GM19328 (cell line): Measurements from ENCODE around the gene NAPEPLD.
"Not testable (repeated sequence)": the region's sequence is repeated elsewhere in the genome, so short reads cannot be mapped to it uniquely, and the experiment has no call there.

Source experiments
- ATAC-seq: cut with Tn5 transposase; IDR thresholded peaks from one replicate; pipeline ENCODE4 v1.9.1; 2021; ENCODE audit warnings: mild to moderate bottlenecking, moderate library complexity; ENCODE audit not compliant: unreplicated experiment

NAPEPLD gene

DNA sequence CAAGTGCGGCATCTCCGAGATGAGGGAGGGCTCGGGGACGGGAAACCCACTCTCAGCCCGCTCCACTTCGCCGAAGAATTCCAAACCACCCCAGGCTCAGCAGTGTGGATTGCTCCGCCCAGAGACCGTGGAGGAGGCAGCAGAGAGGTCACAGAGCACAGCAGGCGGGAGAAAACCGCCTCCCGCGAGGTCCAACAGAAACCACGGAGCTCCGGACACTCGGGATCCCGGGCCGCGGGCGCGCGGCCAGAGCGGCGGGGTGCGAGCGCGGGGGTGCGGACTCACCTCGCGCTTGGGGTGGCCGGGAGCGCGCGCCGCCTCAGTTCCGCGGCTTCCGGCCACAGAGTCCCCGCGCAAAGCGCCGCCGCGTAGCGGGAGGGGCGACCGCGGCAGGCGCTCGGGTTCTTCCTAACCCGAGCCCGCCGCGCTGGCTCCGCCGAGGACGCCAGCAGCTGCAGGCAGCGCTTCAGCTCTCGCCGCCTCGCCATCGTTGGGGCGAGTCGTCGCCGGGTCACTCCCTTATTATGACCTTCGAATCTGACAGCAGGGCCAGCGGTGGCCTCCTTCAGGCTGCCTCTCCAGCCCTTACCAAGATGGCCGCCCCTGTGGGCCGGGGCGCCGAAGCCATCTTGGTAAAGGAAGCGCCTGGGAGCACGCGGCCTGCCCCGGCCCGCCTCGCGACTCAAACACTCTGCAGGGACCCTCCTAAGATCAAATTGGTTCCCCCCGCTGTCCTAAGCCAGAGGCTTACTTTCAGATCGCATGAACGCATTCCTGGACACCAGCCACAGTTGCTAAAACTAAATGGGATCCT, at the start of gene NAPEPLD:
Gene NAPEPLD, minus strand, starts transcription at position 106 of the 814 bp plus-strand sequence. CDS start 20,323 bp downstream, outside the sequence.
- peak; percentile 79 for ATAC-seq

DNA sequence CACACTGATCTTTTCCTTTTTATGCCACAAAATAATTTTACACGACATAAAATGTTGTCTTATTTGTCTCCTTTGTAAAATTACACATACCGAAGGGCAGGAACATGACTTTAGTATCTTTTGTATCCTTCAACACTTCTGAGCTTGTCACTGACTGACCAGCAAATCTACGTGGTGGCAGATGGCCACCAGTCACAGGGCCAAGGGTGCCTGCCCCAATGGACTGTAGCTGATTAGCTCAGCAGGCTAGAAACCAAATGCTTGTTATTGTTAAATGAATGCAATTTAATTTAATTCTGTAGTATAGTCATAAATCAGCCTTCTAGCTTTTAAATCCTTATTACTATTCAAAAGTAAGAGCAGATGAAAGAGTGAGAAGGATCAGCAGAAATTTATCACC, 49.2 kb upstream of the NAPEPLD start:
- not testable (repeated sequence) for ATAC-seq

- not testable (repeated sequence) for ATAC-seq
Measured at GRCh38 chr7:103195364-103195763, 46.5 kb upstream of the NAPEPLD start.

- not testable (repeated sequence) for ATAC-seq
Measured at GRCh38 chr7:103172415-103173146, 23.7 kb upstream of the NAPEPLD start.

DNA sequence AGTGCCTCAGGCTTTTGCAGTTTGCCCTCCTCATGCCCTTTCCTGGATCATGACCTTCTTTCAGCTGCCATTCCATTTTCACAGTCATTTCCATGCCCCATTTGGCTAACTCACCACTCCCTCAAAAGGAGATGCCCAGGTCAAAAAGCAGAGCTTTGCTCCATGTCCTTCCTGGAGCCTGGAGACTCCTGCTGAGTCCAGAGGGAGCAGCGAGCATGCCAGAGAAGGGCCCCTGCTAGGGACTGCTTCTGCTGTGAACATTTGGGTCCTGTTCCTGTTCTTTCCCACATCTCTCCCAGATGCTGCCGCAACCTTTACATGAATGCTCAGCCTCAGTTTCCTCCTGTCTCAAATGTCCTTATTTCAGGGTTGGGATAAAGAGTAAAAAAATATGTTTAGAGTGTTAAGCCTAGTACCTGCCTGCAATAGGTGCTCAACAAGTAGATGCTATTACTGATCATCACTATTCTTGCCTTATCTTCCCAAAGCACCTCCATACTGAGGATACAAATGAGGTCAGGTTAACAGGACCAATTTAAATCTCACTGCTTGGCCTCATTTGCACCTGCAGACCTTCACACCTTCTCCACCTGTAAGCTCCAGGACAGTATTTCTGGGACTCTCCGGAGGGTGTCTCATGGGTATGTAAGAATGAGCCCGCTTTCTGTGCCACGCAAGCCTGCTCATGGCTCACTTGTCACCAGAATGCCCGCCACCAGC, 23.0 kb upstream of the NAPEPLD start:
- not testable (repeated sequence) for ATAC-seq

DNA sequence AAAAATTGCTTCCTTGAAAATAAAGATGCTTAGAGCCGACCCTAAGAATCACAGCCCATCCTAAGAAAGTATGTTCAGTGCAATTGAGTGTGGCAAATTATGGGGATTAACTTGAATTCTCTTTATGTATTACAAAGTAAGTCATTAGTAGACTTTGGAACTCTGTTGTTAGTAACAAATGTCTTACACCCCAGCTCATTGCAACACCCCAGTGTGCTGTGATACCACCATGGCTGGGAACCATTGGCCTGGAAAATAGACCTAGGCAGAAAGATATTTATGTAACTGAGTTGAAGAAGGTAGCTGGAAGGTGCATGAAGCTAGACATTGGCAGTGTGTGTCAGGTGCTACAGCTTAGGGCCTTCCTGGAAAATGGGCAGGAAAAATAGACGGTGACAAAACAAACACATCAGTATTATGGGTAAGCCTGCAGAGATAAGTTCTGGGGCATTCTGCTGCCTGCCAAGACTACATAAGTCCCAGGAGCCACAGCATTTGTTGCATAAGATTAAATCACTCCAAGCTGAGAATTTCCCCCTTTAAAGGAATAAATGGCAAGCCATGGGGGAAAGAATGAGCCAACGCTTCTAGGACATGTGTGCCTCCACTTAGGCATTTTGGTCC, 18.1 kb upstream of the NAPEPLD start:
- not testable (repeated sequence) for ATAC-seq

DNA sequence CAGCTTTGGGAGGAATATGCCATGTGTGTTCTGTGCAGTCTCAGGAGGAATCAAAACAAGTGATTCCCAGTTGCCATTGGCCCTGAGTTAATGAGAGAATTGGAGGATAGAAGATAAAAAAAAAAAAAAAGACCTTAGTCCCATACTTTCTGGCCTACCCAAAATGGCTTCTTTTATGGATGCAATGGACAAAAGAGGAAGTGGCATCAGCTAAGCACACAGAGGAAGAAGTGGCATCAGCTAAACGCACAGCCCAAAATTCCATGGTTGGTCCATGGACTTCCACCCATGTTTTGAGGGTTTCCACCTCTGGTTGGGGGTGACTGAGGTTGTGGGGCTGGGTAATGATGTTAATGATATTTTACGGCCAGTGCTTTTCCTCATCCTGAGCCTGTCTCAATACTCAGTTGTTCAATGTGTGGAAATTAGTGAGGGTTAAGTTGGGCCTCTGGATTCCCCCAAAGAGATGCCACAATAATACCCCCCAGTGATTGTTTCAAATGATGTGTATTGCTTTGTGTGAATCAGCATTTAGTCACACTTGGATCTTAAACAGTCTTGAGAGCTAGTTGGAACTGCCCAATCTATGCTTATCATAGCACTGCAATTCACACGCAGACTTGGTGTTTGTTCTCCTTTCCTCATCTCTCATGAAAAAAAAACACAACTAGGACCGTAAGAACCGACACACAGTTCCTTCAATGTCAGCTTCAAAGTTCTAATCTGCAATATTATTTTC, 14.4 kb upstream of the NAPEPLD start:
- ATAC-seq, result not testable (repeated sequence)

GRCh38 chr7:103162641-103163040, 13.7 kb upstream of the NAPEPLD start:
- not testable (repeated sequence) for ATAC-seq

- not testable (repeated sequence) for ATAC-seq
Measured at GRCh38 chr7:103161998-103162616, 13.2 kb upstream of the NAPEPLD start.

DNA sequence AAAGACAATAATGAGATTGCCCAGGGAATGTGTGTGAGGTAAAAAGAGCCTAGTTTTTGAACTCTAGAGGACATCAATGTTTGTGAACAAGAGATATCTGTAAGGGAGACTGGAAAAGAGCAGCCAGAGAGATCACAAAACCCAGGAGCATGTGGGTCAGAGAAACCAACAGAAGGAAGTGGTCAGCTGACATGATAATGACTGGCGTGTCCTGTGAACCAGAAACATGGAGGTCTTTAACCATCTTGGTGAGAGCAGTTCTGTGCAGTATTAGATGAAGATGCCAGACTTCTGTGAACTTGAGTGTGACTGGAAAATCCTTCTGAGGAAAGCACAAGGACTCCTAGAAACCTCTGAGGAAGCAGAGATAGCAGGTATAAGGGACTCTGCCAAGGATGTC, 10.2 kb upstream of the NAPEPLD start:
- not testable (repeated sequence) for ATAC-seq

DNA sequence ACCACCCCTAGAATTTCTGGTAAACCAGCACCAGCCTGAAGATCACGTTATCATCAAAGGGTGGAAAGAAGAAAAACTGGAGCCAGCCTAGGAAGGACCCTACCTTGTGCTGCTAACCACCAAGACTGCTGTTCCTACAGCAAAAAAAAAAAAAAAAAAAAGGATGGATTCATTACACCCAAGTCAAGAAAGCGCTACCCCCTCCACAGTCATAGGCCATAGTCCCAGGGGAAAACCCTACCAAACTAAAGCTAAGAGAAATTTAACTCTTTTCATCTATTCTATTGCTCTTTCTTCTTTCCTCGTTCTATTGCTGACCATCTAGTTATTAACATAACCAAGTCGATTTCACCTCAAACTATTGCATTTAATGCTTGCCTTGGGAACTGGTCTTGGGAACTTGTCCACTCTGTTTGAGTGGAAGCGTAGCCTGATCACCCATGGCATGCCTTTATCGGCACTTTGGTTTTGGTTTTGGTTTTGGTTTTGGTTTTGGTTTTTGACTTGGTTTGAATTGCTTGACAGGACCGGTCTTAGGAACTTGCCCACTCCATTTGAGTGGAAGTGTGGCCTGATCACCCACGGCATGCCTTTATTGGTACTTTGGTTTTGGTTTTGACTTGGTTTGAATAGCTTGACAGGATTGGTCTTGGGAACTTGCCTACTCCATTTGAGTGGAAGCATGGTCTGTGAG, 6.6 kb upstream of the NAPEPLD start:
- ATAC-seq, result peak; percentile 76

GRCh38 chr7:103154042-103154441, 5.1 kb upstream of the NAPEPLD start:
- ATAC-seq, result no peak

- not testable (repeated sequence) for ATAC-seq
Measured at GRCh38 chr7:103152744-103153617, 4.1 kb upstream of the NAPEPLD start.

DNA sequence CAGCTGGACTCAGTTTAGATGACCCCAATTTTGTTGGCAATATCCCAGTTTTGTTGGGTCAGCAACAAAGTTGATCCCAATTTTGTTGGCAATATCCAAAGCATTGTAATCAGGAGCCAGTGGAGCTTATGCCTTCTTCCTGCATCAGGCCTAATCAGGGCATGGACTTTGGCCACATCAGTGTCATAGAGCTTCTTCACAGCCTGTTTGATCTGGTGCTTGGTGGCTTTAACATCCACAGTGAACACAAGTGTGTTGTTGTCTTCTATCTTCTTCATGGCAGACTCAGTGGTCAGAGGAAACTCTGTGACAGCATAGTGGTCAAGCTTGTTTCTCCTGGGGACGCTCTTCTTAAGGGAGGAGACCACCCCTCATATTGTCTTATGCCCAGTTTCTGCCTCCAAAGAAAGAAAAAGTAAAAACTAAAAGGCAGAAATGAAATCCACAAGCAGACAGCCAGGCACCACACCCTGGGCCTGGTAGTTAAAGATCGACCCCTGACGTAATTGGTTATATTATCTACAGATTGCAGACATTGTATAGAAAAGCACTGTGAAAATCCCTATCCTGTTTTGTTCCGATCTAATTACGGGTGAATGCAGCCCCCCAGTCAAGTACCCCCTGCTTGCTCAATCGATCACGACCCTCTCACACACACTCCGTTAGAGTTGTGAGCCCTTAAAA, 3.2 kb upstream of the NAPEPLD start:
- ATAC-seq, result not testable (repeated sequence)

GRCh38 chr7:103150192-103150591, 1.3 kb upstream of the NAPEPLD start:
- no peak for ATAC-seq

GRCh38 chr7:103149808-103150180, 895 bp upstream of the NAPEPLD start:
- peak; percentile 23 for ATAC-seq

DNA sequence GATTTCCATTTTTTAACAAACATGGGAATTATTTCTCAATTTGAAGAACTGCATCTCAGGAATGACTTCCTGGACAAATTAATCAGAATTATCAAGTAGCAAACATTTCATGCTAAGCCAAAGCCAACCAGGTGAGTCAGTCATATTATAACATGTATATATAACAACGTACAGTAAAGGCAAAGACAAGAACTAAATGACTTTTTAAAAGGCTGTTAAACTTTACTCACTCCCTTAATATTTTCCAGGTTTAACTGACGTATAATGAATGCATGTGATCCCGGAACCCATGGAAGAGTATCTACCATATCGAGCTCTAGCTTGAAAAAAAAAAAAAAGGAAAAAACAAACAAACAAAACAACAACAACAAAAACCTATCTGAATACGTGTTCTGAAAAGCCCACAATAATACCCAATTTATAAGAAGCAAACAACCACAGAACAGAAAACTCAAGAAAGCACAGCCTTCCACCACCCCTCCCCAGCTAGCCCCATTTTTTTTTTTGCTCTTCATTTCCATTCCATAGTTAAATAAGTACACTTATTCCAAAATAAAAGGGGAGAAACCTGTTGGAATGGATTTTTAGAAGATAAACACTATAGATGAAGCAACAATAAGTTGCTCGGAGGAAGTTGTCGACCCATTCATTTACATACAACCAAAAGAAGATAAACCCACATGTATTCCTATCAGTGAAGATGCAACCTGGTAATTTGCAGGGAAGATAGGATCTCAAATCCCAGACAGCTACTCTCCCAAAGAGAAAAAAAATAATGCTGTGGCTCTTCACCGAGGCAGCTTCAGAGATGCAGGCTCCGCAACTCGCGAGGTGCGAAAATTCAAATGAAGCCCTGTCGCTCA, 537 bp downstream of the NAPEPLD start:
- no peak for ATAC-seq
